COLO668 (cell line): ENCODE results near the gene TSPAN1.
A peak's percentile ranks its signal among the peaks of the same experiment; 100 is the strongest.
"Not testable (repeated sequence)": the region's sequence is repeated elsewhere in the genome, so short reads cannot be mapped to it uniquely, and the experiment has no call there.

Experiments
- DNase-seq: peaks from one replicate; lab custom pipeline; 2025; ENCODE audit not compliant: unreplicated experiment; lab: John Stamatoyannopoulos, UW

TSPAN1 gene

DNA sequence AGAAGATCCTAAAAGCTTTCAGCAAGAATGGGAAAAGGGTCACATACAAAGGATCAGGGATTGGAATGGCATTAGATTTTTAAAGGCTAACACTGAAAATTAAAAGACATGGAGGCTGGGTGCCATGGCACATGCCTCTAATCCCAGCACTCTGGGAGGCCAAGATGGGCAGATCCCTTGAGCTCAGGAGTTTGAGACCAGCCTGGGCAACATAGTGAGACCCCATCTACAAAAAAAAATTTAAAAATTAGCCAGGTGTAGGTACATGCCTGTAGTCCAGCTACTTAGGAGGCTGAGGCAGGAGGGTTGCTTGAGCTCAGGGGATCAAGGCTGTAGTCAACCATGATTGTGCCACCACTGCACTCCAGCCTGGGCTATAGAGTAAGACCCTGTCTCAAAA is 40.6 kb downstream of the TSPAN1 start:
- DNase-seq = no peak

DNA sequence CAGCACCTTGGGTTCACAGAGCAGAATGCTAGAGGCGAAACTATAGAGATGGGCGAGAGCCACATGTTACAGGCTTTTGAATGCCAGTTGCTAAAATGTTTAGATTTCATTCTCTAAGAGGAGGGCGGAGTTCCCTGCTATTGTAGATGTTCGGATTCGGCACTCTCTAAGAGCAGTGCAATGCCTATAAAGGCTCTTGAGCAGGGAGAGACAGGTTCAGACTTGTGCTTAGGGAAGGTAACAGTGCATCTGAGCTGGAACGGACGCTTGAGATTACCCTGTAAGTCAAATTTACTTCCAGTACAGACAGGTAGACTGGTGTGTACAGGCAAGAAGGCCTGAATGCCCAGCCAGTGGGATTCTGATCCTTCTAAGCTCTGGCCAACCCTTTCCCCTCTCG is 43.6 kb downstream of the TSPAN1 start:
- DNase-seq = peak; percentile 43

DNA sequence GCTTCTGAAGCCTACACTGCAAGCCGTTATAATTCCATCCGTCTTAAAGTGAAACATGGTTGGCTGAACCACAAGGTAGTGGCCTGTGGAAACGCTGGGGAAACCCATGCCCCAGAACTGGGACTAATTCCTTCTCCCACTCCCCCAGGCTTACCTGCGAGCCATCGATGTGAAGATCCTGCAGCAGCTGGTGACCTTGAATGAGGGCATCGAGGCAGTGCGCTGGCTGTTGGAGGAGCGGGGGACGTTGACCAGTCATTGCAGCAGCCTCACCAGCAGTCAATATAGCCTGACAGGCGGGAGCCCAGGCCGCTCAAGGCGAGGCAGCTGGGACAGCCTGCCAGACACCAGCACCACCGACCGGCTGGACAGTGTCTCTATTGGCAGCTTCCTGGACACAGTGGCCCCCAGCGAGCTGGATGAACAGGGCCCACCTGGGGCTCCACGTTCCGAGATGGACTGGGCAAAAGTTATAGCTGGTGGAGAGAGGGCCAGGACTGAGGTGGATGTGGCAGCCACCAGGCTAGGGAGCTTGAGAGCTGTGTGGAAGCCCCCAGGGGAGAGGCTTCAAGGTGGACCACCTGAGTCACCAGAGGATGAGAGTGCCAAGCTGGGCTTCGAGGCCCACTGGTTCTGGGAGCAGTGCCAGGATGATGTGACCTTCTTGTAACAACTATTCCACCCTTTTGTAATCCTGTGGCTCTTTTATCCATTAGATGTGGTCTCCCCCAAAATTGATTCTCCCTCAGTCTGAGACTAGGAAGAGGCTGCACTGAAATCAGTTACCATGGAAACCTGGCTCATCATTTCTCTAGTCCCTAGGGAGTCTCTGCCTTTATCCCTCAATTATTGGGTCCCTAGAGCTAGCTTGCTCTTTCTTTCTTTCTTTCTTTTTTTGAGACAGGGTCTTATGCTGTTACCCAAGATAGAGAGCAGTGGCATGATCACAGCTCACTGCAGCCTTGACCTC is 44.9 kb downstream of the TSPAN1 start:
- DNase-seq = no peak

- DNase-seq = no peak
These were observed 45.9 kb downstream of the TSPAN1 start for GRCh38 chr1:46220808-46221207.

DNA sequence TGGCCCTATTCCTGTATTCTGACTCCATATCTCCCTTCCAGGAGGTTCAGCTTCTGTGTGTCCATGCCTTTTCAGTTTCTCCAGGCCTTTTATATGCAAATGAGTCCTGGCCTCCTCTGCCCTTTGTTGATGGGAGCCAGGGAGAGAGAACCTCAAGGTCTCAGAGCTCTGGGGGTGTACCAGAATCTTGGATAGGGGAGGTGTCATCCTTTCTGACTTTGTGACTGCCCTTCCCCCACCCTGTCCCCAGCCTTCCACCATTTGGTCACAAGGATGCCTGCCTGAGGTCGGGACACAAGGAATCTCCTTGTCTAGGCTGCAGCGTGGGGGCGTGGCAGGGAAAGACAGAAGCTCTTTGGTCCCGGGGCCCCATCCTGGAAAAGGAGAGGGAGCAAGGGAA is 46.9 kb downstream of the TSPAN1 start:
- no peak for DNase-seq

DNA sequence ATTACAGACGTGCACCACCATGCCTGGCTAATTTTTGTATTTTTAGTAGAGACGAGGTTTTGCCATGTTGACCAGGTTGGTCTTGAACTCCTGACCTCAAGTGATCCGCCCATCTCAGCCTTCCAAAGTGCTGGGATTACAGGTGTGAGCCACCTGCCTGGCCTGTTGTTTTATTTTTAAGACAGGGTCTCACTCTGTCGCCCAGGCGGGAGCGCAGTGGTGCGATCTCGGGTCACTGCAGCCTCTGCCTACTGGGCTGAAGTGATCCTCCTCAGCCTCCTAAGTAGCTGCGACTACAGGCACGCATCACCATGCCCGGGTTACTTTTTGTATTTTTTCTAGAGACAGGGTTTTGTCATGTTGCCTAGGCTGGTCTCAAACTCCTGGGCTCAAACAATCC is 48.2 kb downstream of the TSPAN1 start:
- DNase-seq = not testable (repeated sequence)

DNA sequence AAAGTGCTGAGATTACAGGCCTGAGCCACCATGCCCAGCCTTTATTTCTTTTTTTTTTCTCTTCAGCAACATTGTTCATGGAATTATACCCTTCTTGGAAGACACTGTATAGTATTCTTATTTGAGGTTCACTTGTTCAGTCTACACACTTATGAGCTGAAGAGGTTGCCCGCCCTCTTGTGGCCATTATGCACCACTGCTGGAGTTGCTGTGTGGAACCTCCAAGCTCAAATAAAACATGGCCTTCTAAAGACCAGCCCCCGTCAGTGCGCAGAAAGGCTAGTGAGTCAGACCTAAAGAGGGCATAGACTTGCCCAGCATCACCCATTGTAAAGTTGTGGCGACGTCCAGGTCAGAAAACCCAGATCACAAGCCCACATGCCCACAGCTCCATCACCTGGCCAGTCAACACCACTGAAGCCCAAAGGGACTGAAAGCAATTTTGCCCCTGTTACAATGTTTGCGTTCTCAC is 48.6 kb downstream of the TSPAN1 start:
- DNase-seq = peak; percentile 88

DNA sequence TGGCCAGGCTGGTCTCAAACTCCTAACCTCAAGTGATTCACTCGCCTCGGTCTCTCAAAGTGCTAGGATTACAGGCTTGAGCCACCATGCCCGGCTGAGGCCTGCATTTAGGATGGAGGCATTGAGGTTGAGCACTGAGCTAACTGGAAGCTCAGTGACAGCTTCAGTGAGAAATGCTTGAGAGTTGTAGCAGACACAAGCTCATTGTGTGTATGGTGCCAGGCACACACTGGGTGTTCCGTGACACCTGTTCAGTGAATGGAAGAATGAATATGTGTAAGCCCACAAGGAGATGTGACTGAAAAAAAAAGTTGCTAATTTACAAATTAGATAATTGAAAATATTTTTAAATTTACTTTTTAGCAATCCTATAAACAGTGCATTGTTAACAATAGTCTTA is 50.1 kb downstream of the TSPAN1 start:
- no peak for DNase-seq

GRCh38 chr1:46231231-46231630 is 56.3 kb downstream of the TSPAN1 start:
- not testable (repeated sequence) for DNase-seq
